Measurements from ENCODE around the gene CDYL2.
"Not testable (repeated sequence)": the region's sequence is repeated elsewhere in the genome, so short reads cannot be mapped to it uniquely, and the experiment has no call there.

Gene CDYL2

GRCh38 chr16:80836202-80836601 lies 31.8 kb upstream of the CDYL2 start:
- Histone ChIP-seq H3K9ac (ENCODE audit: low read depth, low read length) (no peak overlapping the region), H3K36me3 (ENCODE audit: insufficient read depth, low read depth, low read length) (no peaks in the 10 kb centered on the region), H3K4me1 (ENCODE audit: insufficient read depth, low read length) (no peaks in the 10 kb centered on the region), H3K9me3 (ENCODE audit: insufficient read depth, low read depth, low read length) (no peaks in the 10 kb centered on the region; the same call in 1 of the 2 replicates), H3K4me3 (ENCODE audit: low read length) (no peak overlapping the region), H3K27me3 (ENCODE audit: insufficient read depth, low read length) (no peaks in the 10 kb centered on the region), H3K27ac (ENCODE audit: low read length) (no peak overlapping the region)

GRCh38 chr16:80831039-80831438 lies 26.6 kb upstream of the CDYL2 start:
- no peaks in the 10 kb centered on the region for H3K36me3 ChIP-seq (ENCODE audit: insufficient read depth, low read depth, low read length)
- H3K4me3 ChIP-seq (ENCODE audit: low read length), result no peak overlapping the region
- no peaks in the 10 kb centered on the region for H3K9me3 ChIP-seq (ENCODE audit: insufficient read depth, low read depth, low read length)
- no peaks in the 10 kb centered on the region for H3K27me3 ChIP-seq (ENCODE audit: insufficient read depth, low read length)
- no peak overlapping the region for H3K9ac ChIP-seq (ENCODE audit: low read depth, low read length)
- no peak overlapping the region for H3K27ac ChIP-seq (ENCODE audit: low read length)
- H3K4me1 ChIP-seq (ENCODE audit: insufficient read depth, low read length), result no peaks in the 10 kb centered on the region

- Histone ChIP-seq H3K4me3 (ENCODE audit: low read length) (no peak overlapping the region), H3K4me1 (ENCODE audit: insufficient read depth, low read length) (no peaks in the 10 kb centered on the region), H3K27me3 (ENCODE audit: insufficient read depth, low read length) (no peaks in the 10 kb centered on the region), H3K9me3 (ENCODE audit: insufficient read depth, low read depth, low read length) (no peaks in the 10 kb centered on the region), H3K9ac (ENCODE audit: low read depth, low read length) (no peak overlapping the region), H3K27ac (ENCODE audit: low read length) (no peak overlapping the region), H3K36me3 (ENCODE audit: insufficient read depth, low read depth, low read length) (no peaks in the 10 kb centered on the region)
Observed at GRCh38 chr16:80828495-80828894, 24.1 kb upstream of the CDYL2 start.

DNA sequence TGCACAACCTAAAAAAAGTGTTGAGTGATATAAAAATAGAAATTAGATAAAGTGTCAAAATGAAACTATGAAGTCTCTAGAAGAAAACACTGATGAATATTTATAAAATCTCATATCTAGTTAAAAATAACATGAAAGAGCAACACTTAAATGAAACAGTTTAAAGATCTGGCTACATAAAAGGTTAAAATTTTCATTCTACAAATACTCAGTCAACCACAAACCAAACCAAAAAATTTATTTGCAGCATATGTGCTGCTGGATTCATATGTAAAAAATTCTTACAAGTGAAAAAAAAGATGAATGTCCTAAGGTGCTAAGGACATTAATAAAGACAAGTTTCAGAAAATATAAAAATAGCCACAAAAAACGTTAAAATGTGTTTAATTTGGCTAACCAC lies 22.6 kb upstream of the CDYL2 start:
- Histone ChIP-seq H3K4me3 (ENCODE audit: low read length) (no peak overlapping the region), H3K9ac (ENCODE audit: low read depth, low read length) (no peak overlapping the region), H3K27ac (ENCODE audit: low read length) (no peak overlapping the region), H3K27me3 (ENCODE audit: insufficient read depth, low read length) (no peaks in the 10 kb centered on the region), H3K4me1 (ENCODE audit: insufficient read depth, low read length) (no peaks in the 10 kb centered on the region), H3K9me3 (ENCODE audit: insufficient read depth, low read depth, low read length) (no peaks in the 10 kb centered on the region), H3K36me3 (ENCODE audit: insufficient read depth, low read depth, low read length) (no peaks in the 10 kb centered on the region)

DNA sequence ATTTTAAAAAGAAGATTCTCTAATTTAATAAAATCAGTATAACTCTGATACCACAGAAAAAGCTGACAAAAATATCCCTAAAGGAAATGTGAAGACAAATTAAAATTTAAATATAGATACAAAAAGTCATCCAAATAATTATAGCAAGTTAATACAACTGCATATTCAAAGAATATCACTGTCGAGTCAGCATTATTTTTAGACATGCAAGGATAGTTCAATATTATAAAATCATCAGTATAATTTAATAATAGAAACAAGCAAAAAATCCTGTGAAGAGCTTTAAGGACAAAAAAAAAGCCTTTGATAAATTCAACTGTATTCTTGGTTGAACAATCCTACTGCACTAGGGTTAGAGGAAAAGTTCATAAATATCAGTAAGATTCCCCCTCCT lies 21.0 kb upstream of the CDYL2 start:
- Histone ChIP-seq H3K27ac (ENCODE audit: low read length) (no peak overlapping the region), H3K27me3 (ENCODE audit: insufficient read depth, low read length) (no peaks in the 10 kb centered on the region), H3K4me3 (ENCODE audit: low read length) (no peak overlapping the region), H3K36me3 (ENCODE audit: insufficient read depth, low read depth, low read length) (no peaks in the 10 kb centered on the region), H3K4me1 (ENCODE audit: insufficient read depth, low read length) (no peaks in the 10 kb centered on the region), H3K9me3 (ENCODE audit: insufficient read depth, low read depth, low read length) (no peaks in the 10 kb centered on the region), H3K9ac (ENCODE audit: low read depth, low read length) (no peak overlapping the region)

DNA sequence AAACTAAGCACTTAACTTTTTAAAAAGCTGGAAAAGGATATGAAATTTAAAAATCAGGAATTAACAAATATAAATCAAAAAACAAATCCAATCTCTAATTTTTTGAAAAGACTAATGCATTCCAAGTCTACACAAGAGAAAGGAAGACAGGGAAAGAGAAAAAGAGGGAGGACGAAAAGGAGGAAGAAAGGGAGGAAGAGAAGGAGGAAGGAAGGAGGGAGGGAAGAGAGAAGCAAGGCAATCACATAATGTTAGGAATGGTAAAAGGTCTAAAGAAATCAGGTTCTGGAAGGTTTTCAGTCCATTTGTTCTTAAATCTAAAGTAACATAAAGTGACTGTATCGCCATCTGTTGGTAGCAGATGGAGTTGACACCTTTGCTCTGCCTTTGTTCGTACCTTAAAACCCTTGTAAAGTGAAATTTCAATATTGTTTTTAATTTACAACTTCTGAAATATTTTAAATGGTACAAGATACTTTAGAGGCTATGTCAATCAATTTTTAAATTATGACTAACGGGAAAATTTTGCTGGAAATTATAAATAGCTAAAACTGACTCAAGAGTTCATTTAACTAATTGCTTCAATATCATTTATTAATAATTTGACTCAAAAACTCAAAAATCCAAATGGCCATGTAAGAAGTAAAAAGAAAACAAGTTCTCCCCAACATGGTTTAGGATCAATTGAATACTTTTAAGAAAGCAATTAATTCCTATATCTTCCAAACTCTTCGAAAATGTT lies 20.4 kb upstream of the CDYL2 start:
- Histone ChIP-seq H3K9ac (ENCODE audit: low read depth, low read length) (no peak overlapping the region), H3K4me3 (ENCODE audit: low read length) (no peak overlapping the region), H3K36me3 (ENCODE audit: insufficient read depth, low read depth, low read length) (no peaks in the 10 kb centered on the region), H3K27ac (ENCODE audit: low read length) (no peak overlapping the region), H3K27me3 (ENCODE audit: insufficient read depth, low read length) (no peaks in the 10 kb centered on the region), H3K9me3 (ENCODE audit: insufficient read depth, low read depth, low read length) (no peaks in the 10 kb centered on the region), H3K4me1 (ENCODE audit: insufficient read depth, low read length) (no peaks in the 10 kb centered on the region)

DNA sequence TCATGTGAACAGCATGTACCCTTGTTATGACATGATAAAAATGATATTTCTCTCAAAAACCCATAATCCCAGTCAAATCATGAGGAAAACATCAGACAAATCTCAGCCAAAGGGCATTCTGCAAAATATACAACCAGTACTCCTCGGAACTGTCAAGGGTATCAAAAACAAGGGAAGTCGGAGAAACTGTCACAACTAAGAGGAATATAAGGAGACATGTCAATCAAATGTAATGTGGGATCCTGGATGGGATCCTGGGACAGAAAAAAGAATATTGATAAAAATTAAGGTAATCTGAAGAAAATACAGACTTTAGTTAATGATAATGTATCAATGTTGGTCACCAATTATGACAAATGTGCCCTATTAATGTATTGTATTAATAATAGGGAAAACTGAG lies 15.6 kb upstream of the CDYL2 start:
- Histone ChIP-seq H3K9me3 (ENCODE audit: insufficient read depth, low read depth, low read length) (no peaks in the 10 kb centered on the region), H3K27ac (ENCODE audit: low read length) (no peak overlapping the region), H3K4me3 (ENCODE audit: low read length) (no peak overlapping the region), H3K4me1 (ENCODE audit: insufficient read depth, low read length) (no peaks in the 10 kb centered on the region), H3K27me3 (ENCODE audit: insufficient read depth, low read length) (no peaks in the 10 kb centered on the region), H3K9ac (ENCODE audit: low read depth, low read length) (no peak overlapping the region), H3K36me3 (ENCODE audit: insufficient read depth, low read depth, low read length) (no peaks in the 10 kb centered on the region)

DNA sequence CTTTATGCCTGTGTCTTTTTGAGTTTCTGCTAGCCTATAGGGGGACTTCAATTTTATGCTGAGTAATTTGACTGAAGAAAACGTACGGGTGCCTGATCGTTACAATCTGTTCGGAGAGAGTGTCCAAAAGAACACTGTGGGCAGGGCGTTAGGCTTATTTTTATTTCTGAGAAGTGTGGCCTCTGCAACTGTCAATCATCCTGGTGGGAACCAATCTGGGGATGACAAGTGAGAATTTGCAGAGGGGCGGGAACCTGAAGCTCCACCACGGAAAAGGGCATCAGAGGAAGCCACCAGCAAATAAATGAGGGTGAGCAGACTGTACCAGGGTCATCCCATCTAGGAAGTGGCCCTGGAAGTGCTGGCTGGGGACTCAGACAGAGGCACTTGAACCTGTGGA lies 12.0 kb upstream of the CDYL2 start:
- Histone ChIP-seq H3K4me3 (ENCODE audit: low read length) (no peak overlapping the region), H3K36me3 (ENCODE audit: insufficient read depth, low read depth, low read length) (no peaks in the 10 kb centered on the region), H3K9me3 (ENCODE audit: insufficient read depth, low read depth, low read length) (no peaks in the 10 kb centered on the region), H3K9ac (ENCODE audit: low read depth, low read length) (no peak overlapping the region), H3K27me3 (ENCODE audit: insufficient read depth, low read length) (no peaks in the 10 kb centered on the region; the same call in 1 of the 2 replicates), H3K27ac (ENCODE audit: low read length) (no peak overlapping the region), H3K4me1 (ENCODE audit: insufficient read depth, low read length) (no peaks in the 10 kb centered on the region)

- H3K27ac ChIP-seq (ENCODE audit: low read length), result not testable (repeated sequence)
Observed at GRCh38 chr16:80815278-80815677, 10.9 kb upstream of the CDYL2 start.

DNA sequence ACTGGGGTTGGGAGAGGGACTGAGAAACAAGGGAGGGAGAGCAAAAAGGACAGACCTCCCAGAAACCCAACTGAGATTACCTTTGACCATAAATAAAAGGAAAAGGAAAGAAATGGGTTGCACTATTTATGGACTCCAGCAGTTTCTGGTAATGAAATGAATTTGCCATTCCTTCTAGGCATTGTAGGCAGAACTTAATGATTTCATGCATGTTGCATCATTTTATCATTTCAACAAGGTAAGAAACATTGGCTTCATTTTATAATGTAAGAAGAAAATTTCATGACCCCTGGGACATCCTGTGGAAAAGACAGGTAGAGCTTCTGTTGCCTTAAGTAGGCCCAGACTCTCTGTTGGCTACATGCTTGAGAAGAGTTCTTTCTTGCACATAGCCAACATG lies 8.2 kb upstream of the CDYL2 start:
- no peaks in the 10 kb centered on the region for H3K9me3 ChIP-seq (ENCODE audit: insufficient read depth, low read depth, low read length)
- peaks cover 18% of the 10 kb centered on the region; the same call in 1 of the 2 replicates for H3K27me3 ChIP-seq (ENCODE audit: insufficient read depth, low read length)
- no peak overlapping the region for H3K4me3 ChIP-seq (ENCODE audit: low read length)
- H3K4me1 ChIP-seq (ENCODE audit: insufficient read depth, low read length), result no peaks in the 10 kb centered on the region
- H3K27ac ChIP-seq (ENCODE audit: low read length), result no peak overlapping the region
- no peak overlapping the region for H3K9ac ChIP-seq (ENCODE audit: low read depth, low read length)
- H3K36me3 ChIP-seq (ENCODE audit: insufficient read depth, low read depth, low read length), result no peaks in the 10 kb centered on the region

More at GRCh38 chr16:80815278-80815677, 10.9 kb upstream of the CDYL2 start:
- H3K36me3 ChIP-seq (ENCODE audit: insufficient read depth, low read depth, low read length); H3K4me3 ChIP-seq (ENCODE audit: low read length); H3K9me3 ChIP-seq (ENCODE audit: insufficient read depth, low read depth, low read length); H3K27me3 ChIP-seq (ENCODE audit: insufficient read depth, low read length); H3K4me1 ChIP-seq (ENCODE audit: insufficient read depth, low read length); H3K9ac ChIP-seq (ENCODE audit: low read depth, low read length): not testable (repeated sequence)

DNA sequence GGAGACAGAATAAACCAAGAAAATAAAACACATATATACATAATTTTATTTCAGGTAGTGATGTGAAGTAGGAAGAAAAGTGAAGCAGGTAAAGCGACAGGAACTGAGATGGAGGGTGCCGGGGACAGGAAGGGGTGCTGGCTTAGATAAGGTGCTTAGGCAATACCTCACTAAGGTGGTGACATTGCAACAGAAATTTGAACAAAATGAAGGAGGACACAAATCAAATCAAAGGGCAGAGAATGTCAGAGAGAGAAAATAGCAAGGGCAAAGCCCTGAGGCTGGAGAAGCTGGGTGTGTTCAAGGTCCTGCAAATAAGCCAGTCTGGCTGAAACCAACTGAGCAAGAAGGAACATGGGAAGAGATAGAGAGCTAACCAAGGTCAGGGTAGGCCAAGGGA lies 5.0 kb upstream of the CDYL2 start:
- no peaks in the 10 kb centered on the region for H3K4me1 ChIP-seq (ENCODE audit: insufficient read depth, low read length)
- no peak overlapping the region for H3K27ac ChIP-seq (ENCODE audit: low read length)
- H3K9me3 ChIP-seq (ENCODE audit: insufficient read depth, low read depth, low read length), result no peaks in the 10 kb centered on the region
- H3K4me3 ChIP-seq (ENCODE audit: low read length), result no peak overlapping the region
- H3K27me3 ChIP-seq (ENCODE audit: insufficient read depth, low read length), result peaks cover 49% of the 10 kb centered on the region
- H3K36me3 ChIP-seq (ENCODE audit: insufficient read depth, low read depth, low read length), result no peaks in the 10 kb centered on the region
- no peak overlapping the region for H3K9ac ChIP-seq (ENCODE audit: low read depth, low read length)

- peaks cover 52% of the 10 kb centered on the region for H3K27me3 ChIP-seq (ENCODE audit: insufficient read depth, low read length)
- H3K9me3 ChIP-seq (ENCODE audit: insufficient read depth, low read depth, low read length), result no peaks in the 10 kb centered on the region
- no peaks in the 10 kb centered on the region for H3K4me1 ChIP-seq (ENCODE audit: insufficient read depth, low read length)
- H3K27ac ChIP-seq (ENCODE audit: low read length), result no peak overlapping the region
- no peak overlapping the region for H3K9ac ChIP-seq (ENCODE audit: low read depth, low read length)
- no peak overlapping the region for H3K4me3 ChIP-seq (ENCODE audit: low read length)
- H3K36me3 ChIP-seq (ENCODE audit: insufficient read depth, low read depth, low read length), result no peaks in the 10 kb centered on the region
Observed at GRCh38 chr16:80807906-80808305, 3.5 kb upstream of the CDYL2 start.

Measured in iPS-20b (cell line).